ENCODE data around the gene LRWD1. TPM values are rescaled to one million over a fixed set of nuclear protein-coding genes. Genes with fewer than 3 reads are reported as not detected.

The LRWD1 gene
- total RNA-seq (83.7 and 91.6 TPM in 2 replicates), polyA plus RNA-seq (58.2 and 98.6 TPM in 2 replicates), polyA minus RNA-seq (40.6 and 57.8 TPM in 2 replicates)
- 21.2 TPM for total RNA-seq (2013)

DNA sequence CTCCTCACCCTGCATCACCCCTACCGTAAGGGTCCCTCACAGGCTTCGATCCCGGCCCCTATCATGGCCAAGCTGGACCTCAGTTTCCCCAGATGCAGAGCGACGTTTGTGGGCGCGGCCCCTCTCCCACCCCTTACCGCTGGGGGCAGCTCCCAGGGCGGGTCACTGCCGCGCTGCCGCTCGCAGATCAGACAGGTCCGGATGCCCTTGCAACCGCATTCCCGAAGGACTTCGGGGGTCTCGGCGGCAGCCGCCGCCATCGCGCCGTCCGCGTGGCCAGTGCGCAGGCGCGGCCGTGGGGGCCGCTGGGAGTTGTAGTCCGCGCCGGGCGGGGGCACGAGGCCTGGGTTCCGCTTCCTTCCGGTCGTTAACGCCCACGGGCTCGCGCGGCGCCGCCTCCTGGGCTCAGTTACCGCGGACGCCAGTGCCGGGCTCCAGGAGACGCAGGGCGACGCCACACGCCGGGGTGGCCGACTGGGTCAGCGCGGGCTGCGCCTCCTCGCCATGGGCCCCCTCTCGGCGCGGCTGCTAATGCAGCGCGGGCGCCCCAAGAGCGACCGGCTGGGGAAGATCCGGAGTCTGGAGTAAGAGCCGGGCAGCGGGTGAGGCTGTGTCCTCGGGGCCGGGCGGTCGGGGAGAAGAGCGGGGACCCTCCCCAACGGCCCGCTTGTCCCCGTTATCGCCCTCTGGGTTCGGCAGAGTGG lies at the start of gene LRWD1, which contains the start of gene ALKBH4:
Gene LRWD1 (plus strand): TSS at position 408 of the 704 bp plus-strand sequence. CDS start 97 bp downstream, at position 505.
Gene ALKBH4 (minus strand): TSS at position 287 of the 704 bp plus-strand sequence. CDS start 27 bp downstream, at position 260.
- peak; percentile 95 for DNase-seq
- under 1% methylated on average over 81 of the region's 81 CpGs for WGBS (ENCODE audit: insufficient coverage)
- intact Hi-C loops (cut with micrococcal nuclease): loop anchor here (5.0 kb wide), 1 partner anchor 177 kb away; the partner anchor contains the start of gene SH2B2

More for the DNA sequence above, at the start of gene LRWD1, which contains the start of gene ALKBH4:
- ChIA-PET POLR2A (interaction anchor here (0.6 to 1.9 kb wide), 5 partner anchors 13 to 60 kb away, joined by 3 to 5 read pairs (median 4); no protein-coding TSS in a partner anchor), CTCF (interaction anchor here (0.7 to 6.3 kb wide), 7 partner anchors 8 to 69 kb away, joined by 3 to 45 read pairs (median 3); partner anchors contain the start of gene PRKRIP1)
- peak within 1 kb of the TSS; percentile 87 for H3K27ac Mint-ChIP-seq
- Histone ChIP-seq H3K27me3 (replicated peaks in 1 of 4; ENCODE audit: control extremely low read depth in 1 of 4, control insufficient read depth in 3 of 4, insufficient read depth in 4 of 4, low read length in 3 of 4) (no peaks in the 10 kb centered on the region), H3K27ac (ENCODE audit: low read length in 2 of 2) (peak within 1 kb of the TSS; percentile 44 to 70), H3K4me3 (ENCODE audit: control extremely low read depth in 1 of 5, extremely low read depth in 1 of 5, insufficient read depth in 1 of 5, low read depth in 2 of 5, low read length in 4 of 5) (peak within 1 kb of the TSS; percentile 57 to 99 (median 94)), H3K9ac (ENCODE audit: low read length) (peak within 1 kb of the TSS; percentile 88), H3K36me3 (replicated peaks in 1 of 2; ENCODE audit: control extremely low read depth in 1 of 2, control insufficient read depth in 1 of 2, extremely low read depth in 1 of 2, insufficient read depth in 2 of 2, low read length in 1 of 2) (peaks cover 0 to 14% of the 10 kb centered on the region in 2 experiments), H3K79me2 (ENCODE audit: control insufficient read depth, insufficient read depth, low read length) (peaks cover 67% of the 10 kb centered on the region), H3K4me1 (ENCODE audit: control insufficient read depth in 2 of 2, insufficient read depth in 2 of 2, low read length in 2 of 2) (peaks cover 19 to 31% of the 10 kb centered on the region in 2 donors), H3K4me2 (replicated peaks; ENCODE audit: low read depth, low read length, poor library complexity, severe bottlenecking) (peak within 1 kb of the TSS; percentile 95), H2AFZ (ENCODE audit: insufficient read depth, low read depth, low read length, poor library complexity, severe bottlenecking) (peak within 1 kb of the TSS; percentile 95), H4K20me1 (ENCODE audit: control insufficient read depth, insufficient read depth, low read length, poor library complexity, severe bottlenecking) (peaks cover 6% of the 10 kb centered on the region), H3K9me3 (ENCODE audit: control extremely low read depth in 1 of 3, control insufficient read depth in 2 of 3, insufficient read depth in 1 of 3, low read length in 2 of 3) (no peaks in the 10 kb centered on the region)
- H3K4me3 Mint-ChIP-seq: peak within 1 kb of the TSS; percentile 91
- peak; percentile 97 for ATAC-seq (ENCODE audit: low read depth)
- H3K9me3 Mint-ChIP-seq (ENCODE audit: insufficient read depth): no peaks in the 10 kb centered on the region
- H3K27me3 Mint-ChIP-seq: no peaks in the 10 kb centered on the region
- H3K4me1 Mint-ChIP-seq: peaks cover 30% of the 10 kb centered on the region
- no peak for TF ChIP-seq EZH2 (IDR thresholded peaks at IDR 0.05; ENCODE audit: borderline replicate concordance, insufficient read depth, low read depth, low read length, poor library complexity, severe bottlenecking)
- TF ChIP-seq, protein P1, sequence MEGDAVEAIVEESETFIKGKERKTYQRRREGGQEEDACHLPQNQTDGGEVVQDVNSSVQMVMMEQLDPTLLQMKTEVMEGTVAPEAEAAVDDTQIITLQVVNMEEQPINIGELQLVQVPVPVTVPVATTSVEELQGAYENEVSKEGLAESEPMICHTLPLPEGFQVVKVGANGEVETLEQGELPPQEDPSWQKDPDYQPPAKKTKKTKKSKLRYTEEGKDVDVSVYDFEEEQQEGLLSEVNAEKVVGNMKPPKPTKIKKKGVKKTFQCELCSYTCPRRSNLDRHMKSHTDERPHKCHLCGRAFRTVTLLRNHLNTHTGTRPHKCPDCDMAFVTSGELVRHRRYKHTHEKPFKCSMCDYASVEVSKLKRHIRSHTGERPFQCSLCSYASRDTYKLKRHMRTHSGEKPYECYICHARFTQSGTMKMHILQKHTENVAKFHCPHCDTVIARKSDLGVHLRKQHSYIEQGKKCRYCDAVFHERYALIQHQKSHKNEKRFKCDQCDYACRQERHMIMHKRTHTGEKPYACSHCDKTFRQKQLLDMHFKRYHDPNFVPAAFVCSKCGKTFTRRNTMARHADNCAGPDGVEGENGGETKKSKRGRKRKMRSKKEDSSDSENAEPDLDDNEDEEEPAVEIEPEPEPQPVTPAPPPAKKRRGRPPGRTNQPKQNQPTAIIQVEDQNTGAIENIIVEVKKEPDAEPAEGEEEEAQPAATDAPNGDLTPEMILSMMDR (IDR thresholded peaks at IDR 0.05): peak; percentile 25

Measured in B cell (primary cell).